Panc1 (cell line): ENCODE measurements around the gene SALL3. TPM values are rescaled to one million over a fixed set of nuclear protein-coding genes. Genes with fewer than 3 reads are reported as not detected.

Experiments
- ATAC-seq: fragments of 200-7000 bp; cut with Tn5 transposase; 2 replicates; pipeline ENCODE4 v1.9.1; 2020; ENCODE audit warnings: mild to moderate bottlenecking, moderate library complexity
- BruUV-seq: library from RNA; stranded (reverse); fragments of 400-500 nt; replicated peaks from 2 replicates; lab custom pipeline; 2021; lab: Mats Ljungman, UMichigan
- CTCF ChIA-PET: fragments of 300-600 bp; sonication (Branson Sonifier 250); formaldehyde crosslinking; loops from one replicate; lab custom pipeline; 2022; ENCODE audit warnings: antibody characterized with exemption; lab: Charles Lee
- POLR2A ChIA-PET: fragments of 300-600 bp; sonication (Branson Sonifier 250); formaldehyde crosslinking; loops from one replicate; lab custom pipeline; 2022; ENCODE audit warnings: antibody characterized with exemption; lab: Charles Lee
- DNase-seq: peaks from one replicate; pipeline ENCODE4 v3.0.0-alpha.2; 2010; ENCODE audit warnings: low read depth, low spot score
- H3K27ac ChIP-seq: 2 replicates; pipeline ENCODE4 v1.5.1; 2011; ENCODE audit warnings: mild to moderate bottlenecking, low read length, inconsistent platforms
- H3K27me3 ChIP-seq: fragments of 200-500 bp; sonication (Bioruptor generic); 2 replicates; pipeline ENCODE4 v1.6.0; 2014; ENCODE audit warnings: low read length, inconsistent platforms; ENCODE audit not compliant: control insufficient read depth, insufficient read depth
- H3K36me3 ChIP-seq: fragments of 200-500 bp; sonication (Bioruptor generic); 2 replicates; pipeline ENCODE4 v1.5.1; 2014; ENCODE audit warnings: inconsistent platforms, mild to moderate bottlenecking, low read length, moderate library complexity; ENCODE audit not compliant: control insufficient read depth, insufficient read depth
- H3K4me1 ChIP-seq: 2 replicates; pipeline ENCODE4 v1.5.1; 2011; ENCODE audit warnings: inconsistent platforms, mild to moderate bottlenecking, low read length, moderate library complexity; ENCODE audit not compliant: control insufficient read depth, insufficient read depth
- H3K4me3 ChIP-seq, 2 experiments: 2 replicates each; pipeline ENCODE4 v1.5.1; 2011 to 2012; ENCODE audit warnings: low read depth in 2 of 2, low read length in 2 of 2, mild to moderate bottlenecking in 2 of 2, inconsistent platforms in 1 of 2, moderate library complexity in 1 of 2
- H3K9me3 ChIP-seq: fragments of 200-500 bp; sonication (Bioruptor generic); 2 replicates; pipeline ENCODE4 v1.5.1; 2014; ENCODE audit warnings: low read depth, mild to moderate bottlenecking, inconsistent platforms, low read length, moderate library complexity; ENCODE audit not compliant: control insufficient read depth, insufficient read depth
- CTCF ChIP-seq: fragments of 450-650 bp; IDR thresholded peaks from 2 replicates; pipeline ENCODE4 v1.5.1; 2017; ENCODE audit warnings: mild to moderate bottlenecking
- POLR2AphosphoS5 ChIP-seq: IDR thresholded peaks from 2 replicates; pipeline ENCODE4 v1.6.1; 2012; ENCODE audit warnings: mild to moderate bottlenecking, low read depth, low read length, moderate library complexity
- SIN3A ChIP-seq: IDR thresholded peaks from 2 replicates; pipeline ENCODE4 v1.6.1; 2012; ENCODE audit warnings: low read depth, mild to moderate bottlenecking, low read length, moderate library complexity, borderline replicate concordance; ENCODE audit not compliant: insufficient read depth
- TCF7L2 ChIP-seq: IDR thresholded peaks from 2 replicates; pipeline ENCODE4 v1.6.1; 2011; ENCODE audit warnings: mild to moderate bottlenecking, low read depth, low read length, inconsistent platforms
- in situ Hi-C: cut with HindIII; loops from 2 replicates; pipeline ENCODE4 v1.10.0; 2016; ENCODE audit warnings: low sequenced_read_pairs, low pct_unique_long_range_greater_than_20kb
- intact Hi-C: fragments of 100-400 bp; cut with micrococcal nuclease; formaldehyde crosslinking; loops from one replicate; pipeline ENCODE4 v1.10.0; 2022; ENCODE audit not compliant: unreplicated experiment
- total RNA-seq: library from RNA; stranded (reverse); gene quantifications from one replicate; pipeline ENCODE4 v1.2.1, GENCODE V29; 2021; ENCODE audit not compliant: unreplicated experiment
- TF ChIP-seq, protein P1 (sequence below), 2 experiments: IDR thresholded peaks; 2 replicates each; pipeline ENCODE4 v1.6.1; 2011 to 2012; ENCODE audit warnings: low read depth in 2 of 2, control low read depth in 1 of 2, low read length in 1 of 2, mild to moderate bottlenecking in 1 of 2, moderate library complexity in 1 of 2; ENCODE audit not compliant: insufficient read depth in 1 of 2

SALL3 gene
- total RNA-seq, 1 experiment from 2014 or later = not detected

- no peak for DNase-seq
- POLR2A ChIA-PET = no interaction called here
- no peaks in the 10 kb centered on the region for H3K4me1 ChIP-seq
- no TSS peak for BruUV-seq
- no peak for ATAC-seq
- TF ChIP-seq, protein P1, sequence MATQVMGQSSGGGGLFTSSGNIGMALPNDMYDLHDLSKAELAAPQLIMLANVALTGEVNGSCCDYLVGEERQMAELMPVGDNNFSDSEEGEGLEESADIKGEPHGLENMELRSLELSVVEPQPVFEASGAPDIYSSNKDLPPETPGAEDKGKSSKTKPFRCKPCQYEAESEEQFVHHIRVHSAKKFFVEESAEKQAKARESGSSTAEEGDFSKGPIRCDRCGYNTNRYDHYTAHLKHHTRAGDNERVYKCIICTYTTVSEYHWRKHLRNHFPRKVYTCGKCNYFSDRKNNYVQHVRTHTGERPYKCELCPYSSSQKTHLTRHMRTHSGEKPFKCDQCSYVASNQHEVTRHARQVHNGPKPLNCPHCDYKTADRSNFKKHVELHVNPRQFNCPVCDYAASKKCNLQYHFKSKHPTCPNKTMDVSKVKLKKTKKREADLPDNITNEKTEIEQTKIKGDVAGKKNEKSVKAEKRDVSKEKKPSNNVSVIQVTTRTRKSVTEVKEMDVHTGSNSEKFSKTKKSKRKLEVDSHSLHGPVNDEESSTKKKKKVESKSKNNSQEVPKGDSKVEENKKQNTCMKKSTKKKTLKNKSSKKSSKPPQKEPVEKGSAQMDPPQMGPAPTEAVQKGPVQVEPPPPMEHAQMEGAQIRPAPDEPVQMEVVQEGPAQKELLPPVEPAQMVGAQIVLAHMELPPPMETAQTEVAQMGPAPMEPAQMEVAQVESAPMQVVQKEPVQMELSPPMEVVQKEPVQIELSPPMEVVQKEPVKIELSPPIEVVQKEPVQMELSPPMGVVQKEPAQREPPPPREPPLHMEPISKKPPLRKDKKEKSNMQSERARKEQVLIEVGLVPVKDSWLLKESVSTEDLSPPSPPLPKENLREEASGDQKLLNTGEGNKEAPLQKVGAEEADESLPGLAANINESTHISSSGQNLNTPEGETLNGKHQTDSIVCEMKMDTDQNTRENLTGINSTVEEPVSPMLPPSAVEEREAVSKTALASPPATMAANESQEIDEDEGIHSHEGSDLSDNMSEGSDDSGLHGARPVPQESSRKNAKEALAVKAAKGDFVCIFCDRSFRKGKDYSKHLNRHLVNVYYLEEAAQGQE (IDR thresholded peaks at IDR 0.05; ENCODE audit: insufficient read depth in 1 of 2, low read depth in 2 of 2, low read length in 1 of 2) = no peak
- TF ChIP-seq TCF7L2 (no peak), POLR2AphosphoS5 (no peak), CTCF (no peak), SIN3A (no peak)
- in situ Hi-C loops = no loop called here
- H3K27me3 ChIP-seq = peaks cover 33% of the 10 kb centered on the region
- no peaks in the 10 kb centered on the region for H3K36me3 ChIP-seq
- no peak overlapping the region for H3K27ac ChIP-seq
- H3K4me3 ChIP-seq = no peak overlapping the region
- CTCF ChIA-PET = interaction anchor here (0.9 kb wide), 1 partner anchor 10 kb away, joined by 5 read pairs; no protein-coding TSS in a partner anchor
- intact Hi-C loops = no loop called here
- no peaks in the 10 kb centered on the region for H3K9me3 ChIP-seq
Measured at GRCh38 chr18:78948707-78949106, 30.9 kb upstream of the SALL3 start.

DNA sequence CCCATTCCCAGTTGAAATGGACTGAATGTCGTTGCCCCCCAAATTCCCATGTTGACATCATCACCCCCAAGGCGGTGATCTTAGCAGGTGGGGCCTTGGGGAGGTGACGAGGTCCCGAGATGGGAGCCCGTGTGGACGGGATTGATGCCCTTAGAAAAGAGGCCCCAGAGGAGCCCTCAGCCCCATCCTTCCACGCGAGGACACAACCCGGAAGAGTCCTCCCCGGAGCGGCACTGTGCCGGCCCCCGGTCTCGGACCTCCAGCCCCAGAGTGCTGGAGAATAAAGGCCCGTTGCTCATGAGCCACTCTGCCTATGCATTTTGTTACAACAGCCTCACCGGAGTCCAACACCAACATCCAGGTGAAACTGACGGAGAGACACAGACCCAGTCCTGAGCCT lies 30.4 kb upstream of the SALL3 start:
- no peaks in the 10 kb centered on the region for H3K4me1 ChIP-seq
- BruUV-seq = no TSS peak
- H3K27ac ChIP-seq = no peak overlapping the region
- no peak overlapping the region for H3K4me3 ChIP-seq
- intact Hi-C loops = no loop called here
- ChIA-PET CTCF (no interaction called here), POLR2A (no interaction called here)
- H3K27me3 ChIP-seq = peaks cover 28% of the 10 kb centered on the region
- TF ChIP-seq, protein P1 (IDR thresholded peaks at IDR 0.05; ENCODE audit: insufficient read depth in 1 of 2, low read depth in 2 of 2, low read length in 1 of 2) = no peak
- TF ChIP-seq SIN3A (no peak), POLR2AphosphoS5 (no peak), CTCF (no peak), TCF7L2 (no peak)
- H3K36me3 ChIP-seq = no peaks in the 10 kb centered on the region
- DNase-seq (no peak), ATAC-seq (no peak)
- no peaks in the 10 kb centered on the region for H3K9me3 ChIP-seq
- in situ Hi-C loops = no loop called here
